ENCODE results near the gene FER. TPM values are rescaled to one million over a fixed set of nuclear protein-coding genes. Genes with fewer than 3 reads are reported as not detected.

The FER gene
- total and polyA plus RNA-seq, 9 of the 15 experiments (the other 6 are each of a cell fraction or from before 2014, with no cell fraction given): 6.7 to 18.2 (median 8.9) TPM

DNA sequence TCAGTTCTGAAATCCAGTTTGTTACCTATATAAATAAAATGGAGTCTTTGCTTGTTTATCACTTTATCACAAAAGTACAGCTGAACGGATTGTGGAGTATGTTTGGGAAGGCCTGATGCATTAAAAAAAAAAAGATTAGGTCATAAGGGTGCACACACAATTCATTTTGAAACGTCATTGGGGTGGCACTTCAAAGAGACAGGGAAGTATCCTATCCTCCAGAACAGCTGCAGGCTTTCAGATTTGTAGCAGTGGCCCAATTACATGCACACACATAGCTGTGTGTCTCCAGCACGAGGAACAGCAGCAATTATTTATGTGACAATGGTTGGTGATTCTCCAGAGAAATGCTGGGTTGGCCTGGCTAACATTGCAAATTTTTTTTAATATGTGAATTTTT is 46.8 kb upstream of the FER start:
- no peaks in the 10 kb centered on the region for H3K9me1 ChIP-seq (ENCODE audit: control insufficient read depth, insufficient read depth, low read length)
- H4K20me1 ChIP-seq (replicated peaks; ENCODE audit: control insufficient read depth, insufficient read depth, low read length): no peaks in the 10 kb centered on the region
- H3K4me3 ChIP-seq: no peak overlapping the region
- no peaks in the 10 kb centered on the region for H3K27me3 ChIP-seq (ENCODE audit: control insufficient read depth in 2 of 2, insufficient read depth in 2 of 2, low read length in 2 of 2)
- intact Hi-C loops (cut with micrococcal nuclease) (no loop called here), in situ Hi-C loops (cut with MboI) (no loop called here)
- no peaks in the 10 kb centered on the region for H3K79me2 ChIP-seq (ENCODE audit: control insufficient read depth, insufficient read depth, low read length)
- no peaks in the 10 kb centered on the region for H3K4me1 ChIP-seq (replicated peaks in 1 of 2; ENCODE audit: control insufficient read depth in 2 of 2, insufficient read depth in 2 of 2, low read length in 2 of 2)
- CTCF ChIA-PET (ENCODE audit: low intra/inter-chr PET ratio): no interaction called here
- no peak for DNase-seq (ENCODE audit: extremely low read depth in 1 of 4, low spot score in 3 of 4)
- H3K9ac ChIP-seq (ENCODE audit: insufficient read depth in 1 of 2, low read depth in 2 of 2, low read length in 2 of 2): no peak overlapping the region
- no peak for ATAC-seq
- no peaks in the 10 kb centered on the region for H3K9me3 ChIP-seq (replicated peaks; ENCODE audit: control insufficient read depth, insufficient read depth, low read depth, low read length)
- no peaks in the 10 kb centered on the region for H3K36me3 ChIP-seq (ENCODE audit: control insufficient read depth, insufficient read depth, low read length)
- no peak for FAIRE-seq
- 3% methylated on average over 3 of the region's 3 CpGs for WGBS (ENCODE audit: insufficient coverage, low coverage, missing lambda C conversion rate)
- POLR2A ChIA-PET: interaction anchor here (0.6 kb wide), 2 partner anchors 27 to 47 kb away, joined by 3 read pairs; no protein-coding TSS in a partner anchor
- TF ChIP-seq ARNT (IDR thresholded peaks at IDR 0.05) (no peak), PTBP1 (IDR thresholded peaks at IDR 0.05; ENCODE audit: low read depth, low read length) (no peak), TBP (optimal IDR thresholded peaks at IDR 0.05; ENCODE audit: low read depth, low read length) (no peak), MXI1 (IDR thresholded peaks at IDR 0.05; ENCODE audit: low read depth, low read length) (no peak), BHLHE40 (IDR thresholded peaks at IDR 0.05; ENCODE audit: low read length) (no peak), DIDO1 (tag; IDR thresholded peaks at IDR 0.05; ENCODE audit: low read depth) (no peak), TCF3 (CRISPR knock-in tag; IDR thresholded peaks at IDR 0.05) (no peak), EZH2 (IDR thresholded peaks at IDR 0.05; ENCODE audit: borderline replicate concordance, low read depth, low read length) (no peak), ZSCAN29 (IDR thresholded peaks at IDR 0.05) (no peak), CBX5 (IDR thresholded peaks at IDR 0.05; ENCODE audit: borderline replicate concordance, low read depth) (no peak), GATA2 (CRISPR knock-in tag; IDR thresholded peaks at IDR 0.05) (no peak)
- TF ChIP-seq, protein P1, sequence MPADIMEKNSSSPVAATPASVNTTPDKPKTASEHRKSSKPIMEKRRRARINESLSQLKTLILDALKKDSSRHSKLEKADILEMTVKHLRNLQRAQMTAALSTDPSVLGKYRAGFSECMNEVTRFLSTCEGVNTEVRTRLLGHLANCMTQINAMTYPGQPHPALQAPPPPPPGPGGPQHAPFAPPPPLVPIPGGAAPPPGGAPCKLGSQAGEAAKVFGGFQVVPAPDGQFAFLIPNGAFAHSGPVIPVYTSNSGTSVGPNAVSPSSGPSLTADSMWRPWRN (IDR thresholded peaks at IDR 0.05; ENCODE audit: low read depth): no peak
- TF ChIP-seq, protein P2, sequence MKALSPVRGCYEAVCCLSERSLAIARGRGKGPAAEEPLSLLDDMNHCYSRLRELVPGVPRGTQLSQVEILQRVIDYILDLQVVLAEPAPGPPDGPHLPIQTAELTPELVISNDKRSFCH (CRISPR knock-in tag; IDR thresholded peaks at IDR 0.05): no peak
- TF ChIP-seq, protein P2 (tag; IDR thresholded peaks at IDR 0.05): no peak
- TF ChIP-seq, protein P3, sequence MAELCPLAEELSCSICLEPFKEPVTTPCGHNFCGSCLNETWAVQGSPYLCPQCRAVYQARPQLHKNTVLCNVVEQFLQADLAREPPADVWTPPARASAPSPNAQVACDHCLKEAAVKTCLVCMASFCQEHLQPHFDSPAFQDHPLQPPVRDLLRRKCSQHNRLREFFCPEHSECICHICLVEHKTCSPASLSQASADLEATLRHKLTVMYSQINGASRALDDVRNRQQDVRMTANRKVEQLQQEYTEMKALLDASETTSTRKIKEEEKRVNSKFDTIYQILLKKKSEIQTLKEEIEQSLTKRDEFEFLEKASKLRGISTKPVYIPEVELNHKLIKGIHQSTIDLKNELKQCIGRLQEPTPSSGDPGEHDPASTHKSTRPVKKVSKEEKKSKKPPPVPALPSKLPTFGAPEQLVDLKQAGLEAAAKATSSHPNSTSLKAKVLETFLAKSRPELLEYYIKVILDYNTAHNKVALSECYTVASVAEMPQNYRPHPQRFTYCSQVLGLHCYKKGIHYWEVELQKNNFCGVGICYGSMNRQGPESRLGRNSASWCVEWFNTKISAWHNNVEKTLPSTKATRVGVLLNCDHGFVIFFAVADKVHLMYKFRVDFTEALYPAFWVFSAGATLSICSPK (IDR thresholded peaks at IDR 0.05; ENCODE audit: borderline replicate concordance): no peak
- TF ChIP-seq, protein P4, sequence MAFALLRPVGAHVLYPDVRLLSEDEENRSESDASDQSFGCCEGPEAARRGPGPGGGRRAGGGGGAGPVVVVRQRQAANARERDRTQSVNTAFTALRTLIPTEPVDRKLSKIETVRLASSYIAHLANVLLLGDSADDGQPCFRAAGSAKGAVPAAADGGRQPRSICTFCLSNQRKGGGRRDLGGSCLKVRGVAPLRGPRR (CRISPR knock-in tag; IDR thresholded peaks at IDR 0.05): no peak
- TF ChIP-seq, protein P5, sequence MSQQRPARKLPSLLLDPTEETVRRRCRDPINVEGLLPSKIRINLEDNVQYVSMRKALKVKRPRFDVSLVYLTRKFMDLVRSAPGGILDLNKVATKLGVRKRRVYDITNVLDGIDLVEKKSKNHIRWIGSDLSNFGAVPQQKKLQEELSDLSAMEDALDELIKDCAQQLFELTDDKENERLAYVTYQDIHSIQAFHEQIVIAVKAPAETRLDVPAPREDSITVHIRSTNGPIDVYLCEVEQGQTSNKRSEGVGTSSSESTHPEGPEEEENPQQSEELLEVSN (IDR thresholded peaks at IDR 0.05; ENCODE audit: borderline replicate concordance in 1 of 2, extremely low read depth in 1 of 2, insufficient read depth in 1 of 2, insufficient read length in 1 of 2, low read depth in 1 of 2, low read length in 1 of 2, poor library complexity in 1 of 2, severe bottlenecking in 1 of 2): no peak
- BruUV-seq (replicated peaks): no TSS peak
- no peak overlapping the region for H3K27ac ChIP-seq (ENCODE audit: extremely low read depth, low read depth, low read length)
- H3K4me2 ChIP-seq (ENCODE audit: insufficient read depth, low read length): no peak overlapping the region
- H2AFZ ChIP-seq (ENCODE audit: low read depth, low read length): no peak overlapping the region
